PFSK-1 (cell line): ENCODE data around the gene AKR1D1.

Source experiments
- FOXP2 ChIP-seq: optimal IDR thresholded peaks from 2 replicates; pipeline ENCODE3; 2011; ENCODE audit warnings: borderline replicate concordance, control low read depth, inconsistent platforms; ENCODE audit not compliant: insufficient read depth; ENCODE audit errors: extremely low read length, extremely low read depth
- POLR2AphosphoS5 ChIP-seq: IDR thresholded peaks from 2 replicates; pipeline ENCODE4 v1.6.1; 2012; ENCODE audit warnings: low read depth, mild to moderate bottlenecking, control low read depth, low read length, moderate library complexity
- SIN3A ChIP-seq: IDR thresholded peaks from 2 replicates; pipeline ENCODE4 v1.6.1; 2012; ENCODE audit warnings: mild to moderate bottlenecking, low read length, moderate library complexity, borderline replicate concordance; ENCODE audit not compliant: insufficient read depth
- TAF1 ChIP-seq: IDR thresholded peaks from 2 replicates; pipeline ENCODE4 v1.6.1; 2012; ENCODE audit warnings: low read length, control low read depth, borderline replicate concordance; ENCODE audit not compliant: insufficient read depth
- TF ChIP-seq, protein P1 (sequence below), 2 experiments: IDR thresholded peaks; 2 replicates each; pipeline versions ENCODE4 v1.6.1 to v1.8.0; 2011 to 2012; ENCODE audit warnings: low read depth in 2 of 2, low read length in 2 of 2, control low read depth in 1 of 2, inconsistent platforms in 1 of 2, mild to moderate bottlenecking in 1 of 2, moderate library complexity in 1 of 2; ENCODE audit not compliant: insufficient read depth in 1 of 2

DNA sequence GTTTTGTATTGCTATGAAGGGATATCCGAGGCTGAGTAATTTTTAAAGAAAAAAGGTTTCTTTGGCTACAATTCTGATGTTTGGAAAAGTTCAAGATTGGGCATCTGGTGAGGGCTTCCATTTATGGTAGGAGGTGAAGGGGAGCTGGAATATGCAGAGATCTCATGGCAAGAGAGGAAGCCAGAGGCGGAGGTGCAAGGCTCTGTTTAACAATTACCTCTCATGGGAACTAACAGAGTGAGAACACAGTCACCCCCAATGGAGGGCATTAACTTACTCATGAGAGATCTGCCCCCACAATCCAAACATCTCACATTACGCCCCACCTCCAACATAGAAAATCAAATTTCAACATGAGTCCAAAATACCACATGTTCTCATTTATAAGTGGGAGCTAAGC, 62.0 kb downstream of the AKR1D1 start:
- TF ChIP-seq POLR2AphosphoS5 = no peak
- TF ChIP-seq TAF1 = no peak
- TF ChIP-seq, protein P1, sequence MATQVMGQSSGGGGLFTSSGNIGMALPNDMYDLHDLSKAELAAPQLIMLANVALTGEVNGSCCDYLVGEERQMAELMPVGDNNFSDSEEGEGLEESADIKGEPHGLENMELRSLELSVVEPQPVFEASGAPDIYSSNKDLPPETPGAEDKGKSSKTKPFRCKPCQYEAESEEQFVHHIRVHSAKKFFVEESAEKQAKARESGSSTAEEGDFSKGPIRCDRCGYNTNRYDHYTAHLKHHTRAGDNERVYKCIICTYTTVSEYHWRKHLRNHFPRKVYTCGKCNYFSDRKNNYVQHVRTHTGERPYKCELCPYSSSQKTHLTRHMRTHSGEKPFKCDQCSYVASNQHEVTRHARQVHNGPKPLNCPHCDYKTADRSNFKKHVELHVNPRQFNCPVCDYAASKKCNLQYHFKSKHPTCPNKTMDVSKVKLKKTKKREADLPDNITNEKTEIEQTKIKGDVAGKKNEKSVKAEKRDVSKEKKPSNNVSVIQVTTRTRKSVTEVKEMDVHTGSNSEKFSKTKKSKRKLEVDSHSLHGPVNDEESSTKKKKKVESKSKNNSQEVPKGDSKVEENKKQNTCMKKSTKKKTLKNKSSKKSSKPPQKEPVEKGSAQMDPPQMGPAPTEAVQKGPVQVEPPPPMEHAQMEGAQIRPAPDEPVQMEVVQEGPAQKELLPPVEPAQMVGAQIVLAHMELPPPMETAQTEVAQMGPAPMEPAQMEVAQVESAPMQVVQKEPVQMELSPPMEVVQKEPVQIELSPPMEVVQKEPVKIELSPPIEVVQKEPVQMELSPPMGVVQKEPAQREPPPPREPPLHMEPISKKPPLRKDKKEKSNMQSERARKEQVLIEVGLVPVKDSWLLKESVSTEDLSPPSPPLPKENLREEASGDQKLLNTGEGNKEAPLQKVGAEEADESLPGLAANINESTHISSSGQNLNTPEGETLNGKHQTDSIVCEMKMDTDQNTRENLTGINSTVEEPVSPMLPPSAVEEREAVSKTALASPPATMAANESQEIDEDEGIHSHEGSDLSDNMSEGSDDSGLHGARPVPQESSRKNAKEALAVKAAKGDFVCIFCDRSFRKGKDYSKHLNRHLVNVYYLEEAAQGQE (IDR thresholded peaks at IDR 0.05; ENCODE audit: insufficient read depth in 1 of 2, low read depth in 2 of 2, low read length in 2 of 2) = no peak
- no peak for TF ChIP-seq FOXP2
- TF ChIP-seq SIN3A = no peak
